DMS53 treated with DMSO at 0.1 percent for 48 hours (cell line): ENCODE measurements around the gene CHRNA7.
"Not testable (repeated sequence)": the region's sequence is repeated elsewhere in the genome, so short reads cannot be mapped to it uniquely, and the experiment has no call there.

Source experiments
- DNase-seq: peaks from one replicate; lab custom pipeline; 2025; ENCODE audit not compliant: unreplicated experiment; lab: John Stamatoyannopoulos, UW

Gene CHRNA7

DNA sequence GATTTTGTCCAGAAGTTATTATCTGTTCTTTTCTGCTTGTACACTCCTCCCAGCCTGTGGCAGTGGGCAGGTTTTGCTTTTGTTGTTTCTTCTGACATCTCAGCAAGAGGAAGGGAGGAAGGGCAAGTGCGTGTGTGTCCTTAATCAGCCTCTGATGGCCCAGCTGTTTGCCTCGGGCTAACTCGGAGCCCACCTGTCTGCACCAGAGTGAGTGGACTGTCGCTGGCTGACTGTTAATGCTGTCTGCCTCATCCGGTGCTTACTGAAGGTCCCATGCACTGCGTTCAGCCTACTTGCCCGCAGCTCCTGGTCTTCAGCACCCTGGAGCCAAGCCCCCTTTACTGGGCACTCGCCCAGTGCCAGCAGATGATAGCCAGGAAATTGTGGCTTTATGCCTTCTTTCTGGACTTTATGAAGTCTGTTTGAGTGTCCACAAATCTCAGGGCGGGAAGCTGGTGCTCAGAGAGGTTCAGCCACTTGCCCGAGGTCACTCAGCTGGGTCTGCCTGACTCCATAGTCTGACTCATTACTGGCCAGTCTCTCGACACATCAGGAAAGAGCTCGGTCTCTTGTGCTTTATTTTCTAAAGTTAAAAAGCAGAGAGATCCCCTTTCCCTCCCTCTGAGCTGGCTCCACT, 89.5 kb downstream of the CHRNA7 start:
- DNase-seq, result no peak

DNA sequence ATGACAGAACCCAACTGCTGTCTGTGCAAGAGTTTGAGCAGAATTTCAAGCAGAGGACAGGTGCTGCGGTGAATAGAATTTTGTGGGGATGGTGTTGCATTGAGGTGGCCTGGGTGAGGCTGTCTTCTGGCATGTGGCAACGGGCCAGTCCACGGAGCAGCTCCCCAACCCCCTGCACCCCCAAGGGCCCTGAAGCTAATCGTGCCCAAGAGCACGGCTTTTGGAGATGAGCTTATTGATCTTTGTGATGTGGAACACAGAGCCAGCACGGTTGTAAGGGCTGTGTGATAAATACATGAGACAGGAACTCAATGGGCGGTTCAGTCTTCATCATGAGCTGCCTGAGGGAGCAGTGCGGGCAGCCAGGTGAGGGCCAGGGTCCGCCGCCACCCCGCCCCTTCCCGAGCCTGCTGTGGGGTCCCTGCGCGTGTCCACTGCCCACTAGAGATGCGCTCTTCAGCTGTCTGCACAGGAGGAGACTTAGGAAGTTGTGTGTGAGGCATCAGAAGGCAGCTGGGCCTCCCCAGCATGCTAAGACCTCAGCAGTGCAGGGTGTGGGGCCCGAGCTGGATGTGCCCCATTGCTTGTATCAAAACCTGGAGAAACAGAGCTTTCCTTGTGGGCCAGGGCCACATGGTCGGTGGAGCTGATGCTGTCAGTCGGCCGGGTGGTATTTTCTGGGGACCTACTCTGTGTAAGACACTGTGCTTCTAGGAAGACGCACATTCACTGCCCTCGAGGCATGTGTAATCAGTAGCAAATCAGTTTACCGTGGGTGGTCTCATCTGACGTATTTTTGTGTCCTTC, 90.5 kb downstream of the CHRNA7 start:
- DNase-seq, result no peak

DNA sequence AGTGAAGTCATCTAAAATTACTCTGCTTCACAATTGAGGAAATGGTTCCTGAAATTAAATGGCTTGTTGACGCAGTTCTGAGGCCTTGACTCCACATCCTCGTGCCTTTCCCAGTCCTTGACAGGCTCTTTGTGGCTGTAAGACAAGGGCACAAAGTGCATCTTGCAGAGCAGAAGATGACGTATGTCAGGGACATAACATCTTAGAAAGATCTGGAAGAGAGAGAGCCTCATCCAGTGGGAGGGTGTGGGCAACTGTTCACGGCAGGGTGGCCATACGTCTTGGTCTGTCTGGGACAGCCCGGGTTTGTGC, 91.0 kb downstream of the CHRNA7 start:
- DNase-seq, result no peak

DNA sequence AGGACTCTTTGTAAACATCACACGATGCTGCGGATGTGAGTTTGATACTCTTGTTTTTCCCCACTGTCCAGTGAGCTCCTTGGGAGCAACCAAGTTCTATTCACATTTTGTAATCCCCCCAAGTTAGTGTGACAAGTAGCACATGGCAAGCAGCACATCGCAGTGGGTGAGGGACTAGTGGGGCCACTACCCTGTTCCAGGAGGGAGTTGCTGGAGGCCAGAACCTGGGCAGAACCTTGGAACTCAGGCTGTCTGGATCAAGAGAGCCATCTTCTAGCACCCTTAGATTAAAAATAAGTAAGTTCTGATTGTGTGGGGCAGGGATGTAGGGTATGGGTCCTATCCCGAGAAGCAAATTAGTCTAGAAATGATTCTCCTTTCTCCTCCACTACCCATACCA, 91.7 kb downstream of the CHRNA7 start:
- DNase-seq, result no peak

DNA sequence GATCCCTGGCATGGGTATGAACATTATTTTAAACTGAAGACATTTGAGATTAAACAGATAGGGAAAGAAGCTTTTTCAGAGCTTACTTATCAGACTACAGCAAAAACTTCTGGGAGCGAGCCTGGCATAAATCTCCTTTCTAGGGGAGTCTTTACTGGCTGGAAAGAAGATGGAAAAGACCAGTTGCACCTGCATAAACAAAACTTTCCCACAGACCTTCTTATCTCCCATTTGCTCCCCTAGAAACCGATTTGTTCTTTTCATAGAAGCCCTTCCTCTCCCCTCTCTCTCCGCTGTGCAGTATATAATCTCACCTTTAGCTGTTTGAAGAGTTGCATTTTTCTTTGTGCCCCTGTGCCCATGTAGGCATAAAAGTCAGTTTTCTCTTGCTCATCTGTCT, 93.2 kb downstream of the CHRNA7 start:
- DNase-seq, result no peak

DNA sequence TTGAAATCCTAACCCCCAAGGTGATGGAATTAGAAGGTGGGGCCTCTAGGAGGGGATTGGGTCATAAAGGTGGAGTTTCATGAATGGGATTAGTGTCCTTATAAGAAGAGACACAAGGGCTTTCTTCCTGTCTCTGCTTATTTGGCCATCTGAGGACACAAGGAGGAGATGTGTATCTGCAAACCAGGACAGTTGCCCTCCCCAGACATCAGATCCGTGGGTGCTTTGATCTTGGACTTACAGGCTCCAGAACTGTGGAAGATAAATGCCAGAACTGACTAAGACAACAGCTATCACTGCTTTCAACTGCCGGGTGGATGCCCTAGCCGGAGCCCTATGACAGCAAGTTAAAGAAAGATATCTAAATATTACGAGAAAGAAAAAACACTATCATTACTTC, 94.4 kb downstream of the CHRNA7 start:
- DNase-seq, result no peak

DNA sequence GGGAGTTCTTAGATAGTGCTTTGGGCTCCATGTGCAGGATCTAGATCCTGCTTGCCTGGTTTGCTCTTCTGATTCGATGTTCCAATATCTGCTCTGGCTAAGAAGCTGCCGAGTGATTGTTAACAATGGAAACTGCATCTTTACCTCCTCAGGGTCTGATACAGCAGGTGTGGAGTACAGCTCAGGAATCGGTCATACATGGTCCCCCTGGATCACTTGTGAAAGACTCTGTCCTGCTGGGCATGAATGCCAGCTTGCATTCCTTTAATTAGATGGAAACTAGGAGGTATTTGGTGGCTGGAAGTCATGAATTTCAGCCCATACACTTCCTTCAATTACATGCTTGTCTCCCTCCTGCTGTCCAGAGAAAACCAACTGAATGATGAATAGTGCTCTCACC, 95.3 kb downstream of the CHRNA7 start:
- no peak for DNase-seq

DNA sequence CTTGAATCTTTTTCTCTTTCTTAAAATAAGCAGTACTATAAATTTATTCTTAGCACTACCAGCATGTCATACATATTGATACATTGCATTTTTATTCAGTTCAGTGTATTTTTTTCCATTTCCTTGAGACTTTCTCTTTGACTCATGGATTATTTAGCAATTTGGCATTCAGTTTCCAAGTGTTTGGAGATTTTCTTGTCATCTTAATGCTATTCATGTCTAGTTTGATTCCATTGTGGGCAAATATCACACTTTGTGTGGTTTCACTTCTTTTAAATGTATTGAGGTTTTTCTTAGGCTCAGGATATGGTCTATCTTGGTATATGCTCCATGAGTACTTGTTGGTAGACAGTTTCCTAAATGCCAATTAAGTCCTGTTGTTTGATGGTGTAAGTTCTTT, 99.5 kb downstream of the CHRNA7 start:
- DNase-seq, result no peak

DNA sequence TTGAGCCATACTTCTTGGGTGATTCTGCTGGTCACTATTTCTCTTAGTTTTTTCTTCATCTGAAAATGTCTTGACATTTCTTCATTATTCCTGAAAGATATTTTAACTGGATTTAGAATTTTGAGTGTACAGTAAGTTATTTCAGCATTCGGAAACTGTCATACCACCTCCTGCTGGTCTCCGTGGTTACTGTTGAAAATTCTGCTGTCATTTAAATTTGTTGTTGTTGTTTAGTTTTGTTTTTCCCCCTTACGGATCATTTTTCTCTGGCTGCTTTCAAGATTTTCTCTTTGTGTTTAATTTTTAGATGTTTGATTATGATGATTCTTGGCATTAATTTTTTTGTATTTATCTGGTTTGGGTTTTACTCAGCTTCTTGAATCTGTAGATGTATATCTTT, 100.5 kb downstream of the CHRNA7 start:
- DNase-seq, result no peak

DNA sequence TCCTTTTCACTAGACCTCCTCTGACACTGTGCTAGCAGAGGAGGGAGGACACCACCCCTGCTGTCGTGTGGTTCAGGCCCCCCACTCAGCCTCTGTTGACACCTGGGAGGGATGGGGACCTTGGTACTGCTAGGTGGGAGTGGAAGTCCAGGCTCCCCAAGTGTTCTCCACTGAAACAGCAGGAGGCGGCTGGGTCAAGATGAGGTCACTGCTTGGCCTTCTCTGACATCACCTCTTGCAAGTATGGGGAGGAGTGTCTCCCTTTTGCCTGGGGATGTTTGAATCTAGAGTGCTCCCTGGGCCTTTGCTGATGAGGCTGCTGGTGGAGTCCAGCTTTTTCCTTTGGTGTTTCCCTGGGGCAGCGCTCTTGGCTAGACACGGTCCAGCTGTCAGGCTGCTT, 101.5 kb downstream of the CHRNA7 start:
- no peak for DNase-seq

DNA sequence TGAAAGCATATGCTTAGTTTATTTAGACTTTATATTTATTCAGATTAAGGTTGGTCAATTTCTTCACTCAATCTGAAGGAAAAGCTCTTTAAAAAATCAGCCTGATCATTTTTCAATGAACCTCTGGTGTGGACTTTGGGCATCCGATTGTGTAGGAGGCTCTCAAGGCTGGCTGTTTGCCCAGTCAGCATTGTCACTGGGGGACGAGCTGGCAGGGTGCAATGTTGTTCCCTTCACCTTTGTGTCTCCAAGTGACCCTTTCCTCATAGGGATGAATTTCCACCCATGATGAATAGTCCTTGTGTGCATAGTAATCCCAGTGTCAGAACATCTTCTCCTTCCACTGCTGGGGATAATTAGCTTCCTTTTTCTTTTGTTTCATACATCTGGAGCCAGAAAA, 102.5 kb downstream of the CHRNA7 start:
- no peak for DNase-seq

DNA sequence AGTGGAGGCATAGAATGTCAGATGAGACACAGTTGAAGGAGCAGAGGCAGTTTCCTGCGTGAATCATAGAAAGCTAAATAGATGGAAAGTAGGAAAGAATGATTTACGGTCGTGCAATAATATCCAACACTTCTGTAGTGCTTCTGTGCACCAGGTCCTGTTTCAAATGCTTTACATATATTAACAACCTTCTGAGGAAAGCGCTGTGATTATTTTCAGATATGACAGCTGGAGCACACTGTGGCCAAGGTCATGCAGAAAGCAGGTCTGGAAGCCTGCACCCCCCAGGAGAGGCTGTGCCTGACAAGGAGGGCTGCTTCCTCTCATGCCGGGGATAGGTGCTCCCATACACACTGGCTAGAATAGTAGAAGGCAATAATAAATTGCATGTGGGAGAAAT, 104.5 kb downstream of the CHRNA7 start:
- no peak for DNase-seq

DNA sequence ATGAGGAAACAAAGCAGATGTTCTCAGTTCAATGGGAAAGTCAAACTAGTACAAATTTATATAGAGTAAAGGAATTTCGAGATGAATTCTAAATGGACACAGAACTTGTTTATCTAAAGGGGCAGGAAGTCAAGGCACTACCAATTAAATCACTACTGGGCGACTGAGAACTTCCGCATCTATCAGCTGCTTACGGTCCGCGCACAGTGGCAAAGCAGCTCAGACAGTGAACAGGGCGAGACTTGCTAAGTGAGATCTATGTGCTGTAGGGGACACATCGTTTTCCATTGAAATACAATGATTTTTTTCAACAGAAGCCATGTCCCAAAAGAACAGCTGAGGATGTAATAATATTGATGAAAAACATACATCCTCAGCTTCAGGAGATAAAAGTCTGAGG, 105.0 kb downstream of the CHRNA7 start:
- no peak for DNase-seq

DNA sequence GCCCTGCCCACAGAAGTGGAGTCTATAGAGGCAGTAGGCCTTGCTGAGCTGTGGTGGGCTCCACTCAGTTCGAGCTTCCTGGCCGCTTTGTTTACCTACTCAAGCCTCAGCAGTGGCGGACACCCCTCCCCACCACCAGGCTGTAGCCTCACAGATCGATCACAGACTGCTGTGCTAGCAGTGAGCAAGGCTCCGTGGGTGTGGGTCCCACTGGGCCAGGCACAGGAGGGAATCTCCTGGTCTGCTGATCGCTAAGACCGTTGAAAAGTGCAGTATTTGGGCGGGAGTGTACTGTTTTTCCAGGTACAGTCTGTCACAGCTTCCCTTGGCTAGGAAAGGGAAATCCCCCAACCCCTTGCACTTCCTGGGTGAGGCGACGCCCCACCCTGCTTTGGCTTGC, 115.2 kb downstream of the CHRNA7 start:
- DNase-seq, result not testable (repeated sequence)

DNA sequence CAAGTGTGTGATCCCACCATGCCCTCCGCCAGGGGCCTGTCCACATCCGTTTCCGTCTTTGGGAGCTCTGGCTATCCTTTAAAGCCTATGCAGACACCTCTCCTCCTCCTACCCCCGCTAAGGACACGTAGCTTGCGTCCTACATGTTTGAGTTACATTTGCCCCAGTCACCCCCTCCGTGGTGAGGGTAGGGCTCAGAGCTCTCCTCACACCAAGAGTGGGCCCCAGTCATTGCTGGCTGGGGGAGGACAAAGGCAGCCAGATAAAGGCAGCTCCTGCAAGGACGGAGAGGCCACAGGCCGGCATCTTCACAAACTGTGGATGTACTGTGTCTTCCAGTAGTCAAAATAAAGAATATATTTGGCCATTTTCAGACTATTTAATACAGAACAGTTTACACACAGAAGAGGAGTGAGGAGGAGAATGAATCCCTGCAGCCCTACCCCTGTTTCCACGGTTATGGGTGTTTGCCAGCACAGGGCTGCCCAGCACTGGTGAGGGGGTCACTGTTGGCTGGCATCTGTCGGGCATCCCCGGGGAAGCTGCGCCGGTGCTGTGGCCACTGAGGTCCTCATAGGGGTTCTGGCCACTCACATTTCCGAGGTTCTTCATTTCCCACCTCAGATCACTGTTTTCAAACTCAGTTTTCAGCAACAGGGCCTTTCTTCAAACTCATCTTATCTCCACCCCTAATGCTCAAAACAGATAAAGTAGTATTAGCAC, 118.7 kb downstream of the CHRNA7 start:
- DNase-seq, result no peak

DNA sequence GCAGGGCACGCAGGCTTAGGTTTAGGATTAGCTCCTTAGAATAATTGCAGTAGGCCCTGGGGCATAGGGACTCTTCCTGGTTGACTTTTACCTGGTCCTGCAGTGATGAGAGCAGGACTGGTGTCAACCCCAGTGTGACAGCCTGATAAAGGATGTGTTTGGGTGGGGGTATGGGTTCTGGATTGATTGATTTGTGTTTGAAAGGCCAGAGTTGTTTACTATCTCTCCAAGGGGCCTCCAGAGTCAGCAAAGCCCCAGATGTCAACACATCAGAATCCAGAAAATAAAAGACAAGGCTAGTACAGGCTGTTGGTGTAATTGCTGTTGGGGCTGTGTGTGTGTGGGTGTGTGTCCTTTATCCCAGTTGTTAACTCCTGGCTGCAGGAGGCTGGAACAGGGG, 122.3 kb downstream of the CHRNA7 start:
- no peak for DNase-seq

DNA sequence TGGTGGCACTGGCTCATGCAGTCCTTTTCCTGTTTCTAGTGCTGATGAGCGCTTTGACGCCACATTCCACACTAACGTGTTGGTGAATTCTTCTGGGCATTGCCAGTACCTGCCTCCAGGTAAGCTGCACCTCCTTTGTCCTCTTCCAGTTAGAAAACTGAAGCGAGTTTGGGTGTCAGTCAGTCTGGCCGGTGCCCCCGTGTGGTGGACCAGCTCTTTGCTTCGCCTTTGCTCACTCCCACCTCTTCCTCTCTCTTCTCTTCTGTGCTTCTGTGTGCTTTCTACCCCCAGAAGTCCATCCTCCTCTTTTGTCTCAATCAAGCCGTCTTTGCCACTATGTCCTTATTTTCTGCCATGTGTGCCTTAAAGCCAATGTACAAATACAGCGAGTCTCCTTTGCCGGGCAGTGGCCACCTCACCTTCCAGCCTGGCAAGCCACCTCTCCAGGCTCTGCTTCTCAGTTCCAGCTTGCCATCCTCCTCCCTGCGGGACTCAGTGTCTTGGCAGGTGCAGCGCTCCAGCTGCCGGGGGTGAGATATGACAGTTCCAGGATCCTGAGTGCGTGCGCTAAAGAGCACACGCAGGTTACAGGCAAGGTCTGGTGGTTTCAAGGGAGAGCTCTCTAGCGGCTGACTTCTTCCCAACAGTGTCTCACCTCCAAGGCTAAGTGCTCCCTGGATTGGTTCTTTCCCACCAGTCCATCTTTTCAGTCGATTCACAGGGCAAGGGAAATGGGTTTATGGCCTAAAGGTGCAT, 123.7 kb downstream of the CHRNA7 start:
- DNase-seq, result not testable (repeated sequence)

DNA sequence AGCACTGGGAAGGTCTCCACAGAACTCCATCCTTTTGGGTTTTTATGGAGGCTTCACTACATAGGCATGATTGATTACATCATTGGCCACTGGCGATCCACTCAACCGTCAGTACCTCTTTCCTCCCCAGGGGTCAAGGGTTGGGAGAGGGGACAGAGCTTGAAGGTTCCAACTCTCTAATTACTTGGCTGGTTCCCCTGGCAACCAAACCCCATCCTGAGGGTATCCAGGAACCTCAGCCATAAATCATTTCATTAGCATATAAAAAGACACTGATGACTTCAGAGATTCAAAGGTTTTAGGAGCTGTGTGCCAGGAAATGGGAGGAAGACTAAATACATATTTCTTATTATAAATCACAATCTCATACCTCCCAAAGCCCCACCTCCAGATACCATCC, 131.8 kb downstream of the CHRNA7 start:
- not testable (repeated sequence) for DNase-seq

DNA sequence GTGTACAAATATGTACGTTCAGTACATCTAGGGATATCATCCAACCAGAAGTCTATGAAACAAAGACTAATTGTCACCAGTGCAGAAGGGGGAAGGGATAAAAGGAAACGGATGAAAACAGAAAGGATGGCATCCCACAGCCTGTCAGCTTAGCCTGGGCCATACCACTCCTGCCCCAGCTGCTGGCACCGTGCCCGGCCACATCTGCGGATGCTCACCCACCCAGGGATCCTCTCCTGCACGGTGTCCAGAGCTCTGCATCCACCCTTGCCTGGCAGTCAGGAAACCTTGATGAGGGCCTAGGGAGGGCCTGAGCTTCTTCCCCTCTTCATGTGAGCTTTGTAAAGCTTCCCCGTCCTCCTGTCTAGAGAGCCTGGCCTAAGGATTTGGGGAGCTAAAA, 133.8 kb downstream of the CHRNA7 start:
- DNase-seq, result not testable (repeated sequence)

DNA sequence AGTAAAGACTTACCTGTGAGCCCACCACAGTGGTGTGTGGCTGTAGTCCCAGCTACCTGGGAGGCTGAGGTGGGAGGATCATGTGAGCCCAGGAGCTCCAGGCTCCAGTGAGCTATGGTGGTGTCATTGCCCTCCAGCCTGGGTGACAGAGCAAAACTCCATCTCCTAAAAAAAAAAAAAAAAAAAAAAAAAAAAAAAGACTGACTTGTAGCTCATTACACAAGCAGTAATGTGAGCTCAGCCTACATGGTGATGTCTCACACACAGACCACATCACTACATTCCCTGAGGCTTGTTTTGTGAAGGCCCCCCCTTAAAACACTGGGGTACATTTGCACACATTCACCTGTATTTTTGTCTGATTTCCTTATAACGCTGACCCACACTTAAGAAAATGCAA, 134.4 kb downstream of the CHRNA7 start:
- DNase-seq, result not testable (repeated sequence)

DNA sequence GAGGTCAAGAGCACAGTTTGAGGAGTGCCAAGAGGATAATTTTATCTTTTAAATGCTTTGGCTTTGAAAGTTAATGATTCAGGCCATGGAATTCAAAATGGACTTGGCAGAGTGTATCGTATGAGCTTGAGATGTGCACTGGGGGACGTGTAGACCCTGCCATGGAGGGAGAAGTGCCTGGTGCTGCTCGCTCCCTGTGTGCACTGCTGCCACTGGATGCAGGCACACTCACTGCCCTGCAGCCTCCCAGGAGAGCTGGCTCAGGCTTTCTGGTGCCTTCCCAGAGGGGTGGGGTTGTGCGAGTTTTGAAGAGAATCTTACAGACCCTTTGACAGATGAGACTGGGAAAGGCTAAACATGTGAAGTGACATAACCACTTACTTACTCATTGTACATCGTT, 135.5 kb downstream of the CHRNA7 start:
- not testable (repeated sequence) for DNase-seq

DNA sequence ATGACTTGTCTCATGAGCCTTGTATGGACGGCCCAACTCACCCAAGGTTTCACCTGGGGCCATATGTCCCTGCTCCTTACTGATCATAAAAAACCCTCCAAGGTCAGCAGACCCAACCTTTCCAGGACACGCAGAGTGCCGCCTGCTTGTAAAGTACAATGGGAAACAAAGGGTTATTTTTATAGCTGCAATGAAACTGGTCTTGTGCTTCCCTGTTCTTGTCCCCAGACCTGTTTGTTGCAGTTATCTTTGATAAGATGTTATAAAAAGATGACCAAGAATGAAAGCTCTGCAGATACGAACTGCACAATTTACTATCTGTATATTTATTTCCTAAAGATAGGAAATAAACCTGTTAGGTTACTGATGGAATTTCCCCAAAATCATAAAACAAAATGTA, 136.0 kb downstream of the CHRNA7 start:
- not testable (repeated sequence) for DNase-seq
